Endothelial cell of umbilical vein (primary cell): ENCODE data around the gene CIROP. TPM values are rescaled to one million over a fixed set of nuclear protein-coding genes. Genes with fewer than 3 reads are reported as not detected.

Experiments used
- BruUV-seq: library from RNA; stranded (reverse); fragments of 400-500 nt; replicated peaks from 2 replicates; lab custom pipeline; 2021; lab: Mats Ljungman, UMichigan
- CTCF ChIA-PET: fragments of 300-600, 350-600 bp; sonication (Branson Sonifier 250); formaldehyde crosslinking; loops from one replicate; lab custom pipeline; 2021; ENCODE audit warnings: antibody characterized with exemption, inconsistent platforms; lab: Charles Lee
- POLR2A ChIA-PET: fragments of 300-600, 350-600 bp; sonication (Branson Sonifier 250); formaldehyde crosslinking; loops from one replicate; lab custom pipeline; 2021; ENCODE audit warnings: antibody characterized with exemption, inconsistent platforms; lab: Charles Lee
- DNase-seq: peaks from one replicate; pipeline ENCODE4 v3.0.0-alpha.2; 2011; ENCODE audit warnings: low read depth, low spot score
- FAIRE-seq: peaks from 2 replicates; lab custom pipeline; 2011; peaks lifted over from hg19 to GRCh38; lab: Jason Lieb, UNC
- H2AFZ ChIP-seq: 2 replicates; pipeline ENCODE4 v1.6.0; 2012; ENCODE audit warnings: low read depth, low read length, control low read depth, inconsistent platforms
- H3K27ac ChIP-seq: 2 replicates; pipeline ENCODE4 v1.5.1; 2011; ENCODE audit warnings: low read depth, mild to moderate bottlenecking, control low read depth, low read length, moderate library complexity; ENCODE audit not compliant: insufficient read depth
- H3K27me3 ChIP-seq, 2 experiments: 2 replicates each; pipeline versions ENCODE4 v1.6.0 to v1.6.1; 2011; ENCODE audit warnings: low read length in 2 of 2, mixed read lengths in 1 of 2; ENCODE audit not compliant: control insufficient read depth in 2 of 2, insufficient read depth in 2 of 2
- H3K36me3 ChIP-seq, 2 experiments: 2 replicates in 1 of 2; 3 replicates in 1 of 2; pipeline ENCODE4 v1.5.1; 2011; ENCODE audit warnings: low read length in 2 of 2, mild to moderate bottlenecking in 1 of 2, moderate library complexity in 1 of 2; ENCODE audit not compliant: control insufficient read depth in 2 of 2, insufficient read depth in 2 of 2; ENCODE audit errors: extremely low read depth in 1 of 2
- H3K4me1 ChIP-seq: 3 replicates; pipeline ENCODE4 v1.5.1; 2011; ENCODE audit warnings: mild to moderate bottlenecking, low read length; ENCODE audit not compliant: control insufficient read depth, insufficient read depth; ENCODE audit errors: extremely low read depth
- H3K4me2 ChIP-seq: 2 replicates; pipeline ENCODE4 v1.6.1; 2011; ENCODE audit warnings: low read length, control low read depth, mixed read lengths; ENCODE audit not compliant: insufficient read depth
- H3K4me3 ChIP-seq, 3 experiments: fragments of 200-600 bp in 1 of 3; sonication (generic), shearing (Covaris generic) in 1 of 3; replicated peaks in 1 of 3; 2 replicates each; pipeline ENCODE4 v1.5.1; 2011 to 2016; ENCODE audit warnings: control low read depth in 3 of 3, low read length in 3 of 3, mild to moderate bottlenecking in 2 of 3, inconsistent platforms in 1 of 3, low read depth in 1 of 3, moderate library complexity in 1 of 3; ENCODE audit not compliant: insufficient read depth in 1 of 3
- H3K79me2 ChIP-seq: 2 replicates; pipeline ENCODE4 v1.6.0; 2012; ENCODE audit warnings: low read length, inconsistent platforms; ENCODE audit not compliant: control insufficient read depth, insufficient read depth
- H3K9ac ChIP-seq: replicated peaks from 2 replicates; pipeline ENCODE3; 2011; ENCODE audit warnings: low read length, control low read depth; ENCODE audit not compliant: insufficient read depth; ENCODE audit errors: extremely low read depth
- H3K9me1 ChIP-seq: replicated peaks from 3 replicates; pipeline ENCODE4 v1.6.0; 2011; ENCODE audit warnings: mild to moderate bottlenecking, low read length; ENCODE audit not compliant: control insufficient read depth, insufficient read depth; ENCODE audit errors: extremely low read depth
- H3K9me3 ChIP-seq: replicated peaks from 2 replicates; pipeline ENCODE4 v1.5.1; 2012; ENCODE audit warnings: low read length, inconsistent platforms; ENCODE audit not compliant: control insufficient read depth, insufficient read depth
- H4K20me1 ChIP-seq: replicated peaks from 2 replicates; pipeline ENCODE3; 2011; ENCODE audit warnings: mild to moderate bottlenecking, low read length; ENCODE audit not compliant: control insufficient read depth, insufficient read depth; ENCODE audit errors: extremely low read depth
- FOS ChIP-seq: IDR thresholded peaks from 2 replicates; pipeline ENCODE4 v1.6.1; 2011; ENCODE audit warnings: mild to moderate bottlenecking, low read length, moderate library complexity, borderline replicate concordance; ENCODE audit not compliant: insufficient read depth
- GATA2 ChIP-seq: IDR thresholded peaks from 2 replicates; pipeline ENCODE4 v1.7.0; 2011; ENCODE audit warnings: low read depth, mild to moderate bottlenecking, moderate library complexity, mixed read lengths, low read length; ENCODE audit not compliant: insufficient read length, insufficient read depth
- JUN ChIP-seq: IDR thresholded peaks from 2 replicates; pipeline ENCODE4 v1.6.1; 2011; ENCODE audit warnings: borderline replicate concordance, low read depth; ENCODE audit not compliant: insufficient read length, insufficient read depth
- MAX ChIP-seq: IDR thresholded peaks from 2 replicates; pipeline ENCODE4 v1.6.1; 2011; ENCODE audit not compliant: insufficient read depth, insufficient read length
- MYC ChIP-seq: IDR thresholded peaks from one replicate; pipeline ENCODE4 v1.6.1; 2011; ENCODE audit warnings: mild to moderate bottlenecking, low read depth, low read length
- POLR2AphosphoS5 ChIP-seq: IDR thresholded peaks from 2 replicates; pipeline ENCODE4 v1.6.1; 2012; ENCODE audit warnings: low read depth, mild to moderate bottlenecking, control low read depth, low read length, moderate library complexity; ENCODE audit not compliant: insufficient read depth
- dilution Hi-C: fragments of 300-500 bp; cut with MboI; formaldehyde crosslinking; loops from one replicate; pipeline ENCODE4 v1.15.0; 2019; ENCODE audit warnings: low sequenced_read_pairs; ENCODE audit not compliant: extremely low pct_ligation_motif_present
- intact Hi-C: fragments of 100-400 bp; cut with micrococcal nuclease; formaldehyde crosslinking; loops from one replicate; pipeline ENCODE4 v1.10.0; 2022
- polyA plus RNA-seq, 4 experiments: library from polyadenylated mRNA; depleted of rRNA in 3 of 4; stranded (reverse) in 3 of 4; unstranded in 1 of 4; fragments of >200 nt; gene quantifications; 2 replicates each; pipeline versions ENCODE4 v1.2.1 to v1.2.3, GENCODE V29; 2011 to 2012; ENCODE audit warnings: missing spikeins in 1 of 4
- total RNA-seq: library from RNA; stranded (reverse); gene quantifications from 2 replicates; pipeline ENCODE4 v1.2.3, GENCODE V29; 2021
- TF ChIP-seq, protein P1 (sequence below), 2 donors: IDR thresholded peaks; 1 replicate in 1 of 2; 2 replicates in 1 of 2; pipeline ENCODE4 v1.5.1; 2011; ENCODE audit warnings: low read length in 2 of 2, mild to moderate bottlenecking in 2 of 2, moderate library complexity in 2 of 2, control low read depth in 1 of 2, inconsistent platforms in 1 of 2, low read depth in 1 of 2; ENCODE audit not compliant: insufficient read depth in 1 of 2; ENCODE audit errors: extremely low read depth in 1 of 2

CIROP gene
- total and polyA plus RNA-seq, 2 donors (not counting 3 experiments of a cell fraction or from before 2014, with no cell fraction given) = not detected

- DNase-seq (no peak), FAIRE-seq (no peak)
- BruUV-seq = no TSS peak
- dilution Hi-C loops = no loop called here
- peaks cover 49% of the 10 kb centered on the region for H3K79me2 ChIP-seq
- H3K9me3 ChIP-seq = no peaks in the 10 kb centered on the region
- peaks cover 2% of the 10 kb centered on the region for H4K20me1 ChIP-seq
- no peak overlapping the region for H2AFZ ChIP-seq
- peaks cover 21% of the 10 kb centered on the region for H3K4me1 ChIP-seq
- H3K36me3 ChIP-seq = peaks cover 5 to 14% of the 10 kb centered on the region in 2 experiments
- H3K9me1 ChIP-seq = no peaks in the 10 kb centered on the region
- intact Hi-C loops = no loop called here
- no peaks in the 10 kb centered on the region for H3K27me3 ChIP-seq
- H3K4me3 ChIP-seq = no peak overlapping the region
- no peak overlapping the region for H3K9ac ChIP-seq
- CTCF ChIA-PET = interaction anchor here (0.5 to 5.1 kb wide), 5 partner anchors 12 to 103 kb away, joined by 3 to 83 read pairs (median 6); no protein-coding TSS in a partner anchor
- POLR2A ChIA-PET = no interaction called here
- H3K4me2 ChIP-seq = no peak overlapping the region
- TF ChIP-seq FOS (no peak), MYC (no peak), POLR2AphosphoS5 (no peak), JUN (no peak), MAX (no peak), GATA2 (no peak)
- TF ChIP-seq, protein P1, sequence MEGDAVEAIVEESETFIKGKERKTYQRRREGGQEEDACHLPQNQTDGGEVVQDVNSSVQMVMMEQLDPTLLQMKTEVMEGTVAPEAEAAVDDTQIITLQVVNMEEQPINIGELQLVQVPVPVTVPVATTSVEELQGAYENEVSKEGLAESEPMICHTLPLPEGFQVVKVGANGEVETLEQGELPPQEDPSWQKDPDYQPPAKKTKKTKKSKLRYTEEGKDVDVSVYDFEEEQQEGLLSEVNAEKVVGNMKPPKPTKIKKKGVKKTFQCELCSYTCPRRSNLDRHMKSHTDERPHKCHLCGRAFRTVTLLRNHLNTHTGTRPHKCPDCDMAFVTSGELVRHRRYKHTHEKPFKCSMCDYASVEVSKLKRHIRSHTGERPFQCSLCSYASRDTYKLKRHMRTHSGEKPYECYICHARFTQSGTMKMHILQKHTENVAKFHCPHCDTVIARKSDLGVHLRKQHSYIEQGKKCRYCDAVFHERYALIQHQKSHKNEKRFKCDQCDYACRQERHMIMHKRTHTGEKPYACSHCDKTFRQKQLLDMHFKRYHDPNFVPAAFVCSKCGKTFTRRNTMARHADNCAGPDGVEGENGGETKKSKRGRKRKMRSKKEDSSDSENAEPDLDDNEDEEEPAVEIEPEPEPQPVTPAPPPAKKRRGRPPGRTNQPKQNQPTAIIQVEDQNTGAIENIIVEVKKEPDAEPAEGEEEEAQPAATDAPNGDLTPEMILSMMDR (IDR thresholded peaks at IDR 0.05; ENCODE audit: extremely low read depth in 1 of 2, insufficient read depth in 1 of 2, low read depth in 1 of 2, low read length in 2 of 2) = no peak
- H3K27ac ChIP-seq = no peak overlapping the region
Observed at GRCh38 chr14:23097786-23098185, 7.0 kb downstream of the CIROP start.
